Endothelial cell of umbilical vein (primary cell): ENCODE data around the gene PPP1R13L. TPM values are rescaled to one million over a fixed set of nuclear protein-coding genes. Genes with fewer than 3 reads are reported as not detected.

Experiments used
- BruUV-seq: library from RNA; stranded (reverse); fragments of 400-500 nt; replicated peaks from 2 replicates; lab custom pipeline; 2021; lab: Mats Ljungman, UMichigan
- CTCF ChIA-PET: fragments of 300-600, 350-600 bp; sonication (Branson Sonifier 250); formaldehyde crosslinking; loops from one replicate; lab custom pipeline; 2021; ENCODE audit warnings: antibody characterized with exemption, inconsistent platforms; lab: Charles Lee
- POLR2A ChIA-PET: fragments of 300-600, 350-600 bp; sonication (Branson Sonifier 250); formaldehyde crosslinking; loops from one replicate; lab custom pipeline; 2021; ENCODE audit warnings: antibody characterized with exemption, inconsistent platforms; lab: Charles Lee
- DNase-seq: peaks from one replicate; pipeline ENCODE4 v3.0.0-alpha.2; 2011; ENCODE audit warnings: low read depth, low spot score
- FAIRE-seq: peaks from 2 replicates; lab custom pipeline; 2011; peaks lifted over from hg19 to GRCh38; lab: Jason Lieb, UNC
- H2AFZ ChIP-seq: 2 replicates; pipeline ENCODE4 v1.6.0; 2012; ENCODE audit warnings: low read depth, low read length, control low read depth, inconsistent platforms
- H3K27ac ChIP-seq: 2 replicates; pipeline ENCODE4 v1.5.1; 2011; ENCODE audit warnings: low read depth, mild to moderate bottlenecking, control low read depth, low read length, moderate library complexity; ENCODE audit not compliant: insufficient read depth
- H3K27me3 ChIP-seq, 2 experiments: 2 replicates each; pipeline versions ENCODE4 v1.6.0 to v1.6.1; 2011; ENCODE audit warnings: low read length in 2 of 2, mixed read lengths in 1 of 2; ENCODE audit not compliant: control insufficient read depth in 2 of 2, insufficient read depth in 2 of 2
- H3K36me3 ChIP-seq, 2 experiments: 2 replicates in 1 of 2; 3 replicates in 1 of 2; pipeline ENCODE4 v1.5.1; 2011; ENCODE audit warnings: low read length in 2 of 2, mild to moderate bottlenecking in 1 of 2, moderate library complexity in 1 of 2; ENCODE audit not compliant: control insufficient read depth in 2 of 2, insufficient read depth in 2 of 2; ENCODE audit errors: extremely low read depth in 1 of 2
- H3K4me1 ChIP-seq: 3 replicates; pipeline ENCODE4 v1.5.1; 2011; ENCODE audit warnings: mild to moderate bottlenecking, low read length; ENCODE audit not compliant: control insufficient read depth, insufficient read depth; ENCODE audit errors: extremely low read depth
- H3K4me2 ChIP-seq: 2 replicates; pipeline ENCODE4 v1.6.1; 2011; ENCODE audit warnings: low read length, control low read depth, mixed read lengths; ENCODE audit not compliant: insufficient read depth
- H3K4me3 ChIP-seq, 3 experiments: fragments of 200-600 bp in 1 of 3; sonication (generic), shearing (Covaris generic) in 1 of 3; replicated peaks in 1 of 3; 2 replicates each; pipeline ENCODE4 v1.5.1; 2011 to 2016; ENCODE audit warnings: control low read depth in 3 of 3, low read length in 3 of 3, mild to moderate bottlenecking in 2 of 3, inconsistent platforms in 1 of 3, low read depth in 1 of 3, moderate library complexity in 1 of 3; ENCODE audit not compliant: insufficient read depth in 1 of 3
- H3K79me2 ChIP-seq: 2 replicates; pipeline ENCODE4 v1.6.0; 2012; ENCODE audit warnings: low read length, inconsistent platforms; ENCODE audit not compliant: control insufficient read depth, insufficient read depth
- H3K9ac ChIP-seq: replicated peaks from 2 replicates; pipeline ENCODE3; 2011; ENCODE audit warnings: low read length, control low read depth; ENCODE audit not compliant: insufficient read depth; ENCODE audit errors: extremely low read depth
- H3K9me1 ChIP-seq: replicated peaks from 3 replicates; pipeline ENCODE4 v1.6.0; 2011; ENCODE audit warnings: mild to moderate bottlenecking, low read length; ENCODE audit not compliant: control insufficient read depth, insufficient read depth; ENCODE audit errors: extremely low read depth
- H3K9me3 ChIP-seq: replicated peaks from 2 replicates; pipeline ENCODE4 v1.5.1; 2012; ENCODE audit warnings: low read length, inconsistent platforms; ENCODE audit not compliant: control insufficient read depth, insufficient read depth
- H4K20me1 ChIP-seq: replicated peaks from 2 replicates; pipeline ENCODE3; 2011; ENCODE audit warnings: mild to moderate bottlenecking, low read length; ENCODE audit not compliant: control insufficient read depth, insufficient read depth; ENCODE audit errors: extremely low read depth
- EZH2 ChIP-seq: IDR thresholded peaks from 2 replicates; pipeline ENCODE4 v1.6.1; 2012; ENCODE audit warnings: borderline replicate concordance, low read depth, mild to moderate bottlenecking, moderate library complexity, low read length, inconsistent platforms; ENCODE audit not compliant: severe bottlenecking
- FOS ChIP-seq: IDR thresholded peaks from 2 replicates; pipeline ENCODE4 v1.6.1; 2011; ENCODE audit warnings: mild to moderate bottlenecking, low read length, moderate library complexity, borderline replicate concordance; ENCODE audit not compliant: insufficient read depth
- JUN ChIP-seq: IDR thresholded peaks from 2 replicates; pipeline ENCODE4 v1.6.1; 2011; ENCODE audit warnings: borderline replicate concordance, low read depth; ENCODE audit not compliant: insufficient read length, insufficient read depth
- MAX ChIP-seq: IDR thresholded peaks from 2 replicates; pipeline ENCODE4 v1.6.1; 2011; ENCODE audit not compliant: insufficient read depth, insufficient read length
- MYC ChIP-seq: IDR thresholded peaks from one replicate; pipeline ENCODE4 v1.6.1; 2011; ENCODE audit warnings: mild to moderate bottlenecking, low read depth, low read length
- POLR2AphosphoS5 ChIP-seq: IDR thresholded peaks from 2 replicates; pipeline ENCODE4 v1.6.1; 2012; ENCODE audit warnings: low read depth, mild to moderate bottlenecking, control low read depth, low read length, moderate library complexity; ENCODE audit not compliant: insufficient read depth
- dilution Hi-C: fragments of 300-500 bp; cut with MboI; formaldehyde crosslinking; loops from one replicate; pipeline ENCODE4 v1.15.0; 2019; ENCODE audit warnings: low sequenced_read_pairs; ENCODE audit not compliant: extremely low pct_ligation_motif_present
- intact Hi-C: fragments of 100-400 bp; cut with micrococcal nuclease; formaldehyde crosslinking; loops from one replicate; pipeline ENCODE4 v1.10.0; 2022
- polyA plus RNA-seq, 4 experiments: library from polyadenylated mRNA; depleted of rRNA in 3 of 4; stranded (reverse) in 3 of 4; unstranded in 1 of 4; fragments of >200 nt; gene quantifications; 2 replicates each; pipeline versions ENCODE4 v1.2.1 to v1.2.3, GENCODE V29; 2011 to 2012; ENCODE audit warnings: missing spikeins in 1 of 4
- total RNA-seq: library from RNA; stranded (reverse); gene quantifications from 2 replicates; pipeline ENCODE4 v1.2.3, GENCODE V29; 2021

PPP1R13L gene
- total and polyA plus RNA-seq, 2 donors (not counting 3 experiments of a cell fraction or from before 2014, with no cell fraction given) = 28.5 to 77.4 TPM

- TSS peak; percentile 17 for BruUV-seq
- no peaks in the 10 kb centered on the region for H3K79me2 ChIP-seq
- H3K9me3 ChIP-seq = no peaks in the 10 kb centered on the region
- peak; percentile 94 for FAIRE-seq
- H3K4me3 ChIP-seq = no peak overlapping the region
- no peaks in the 10 kb centered on the region for H4K20me1 ChIP-seq
- H3K4me1 ChIP-seq = peaks cover 12% of the 10 kb centered on the region
- ChIA-PET CTCF (no interaction called here), POLR2A (no interaction called here)
- peak overlapping the region; percentile 11 for H3K4me2 ChIP-seq
- H3K27ac ChIP-seq = peak overlapping the region; percentile 69
- intact Hi-C loops = loop anchor here (1.0 to 2.0 kb wide), 2 partner anchors 22 to 49 kb away; no protein-coding TSS in a partner anchor
- H2AFZ ChIP-seq = peak overlapping the region; percentile 51
- no peaks in the 10 kb centered on the region for H3K36me3 ChIP-seq
- DNase-seq = peak; percentile 85
- dilution Hi-C loops = no loop called here
- H3K27me3 ChIP-seq = no peaks in the 10 kb centered on the region
- TF ChIP-seq POLR2AphosphoS5 = peak; percentile 85
- TF ChIP-seq MAX = peak; percentile 64
- no peak for TF ChIP-seq FOS
- TF ChIP-seq EZH2 = no peak
- no peak for TF ChIP-seq JUN
- no peak for TF ChIP-seq MYC
- H3K9ac ChIP-seq = no peak overlapping the region
- H3K9me1 ChIP-seq = no peaks in the 10 kb centered on the region
Measured at GRCh38 chr19:45376045-45376724, 28.7 kb downstream of the PPP1R13L start.
